Measurements from ENCODE around the gene HORMAD2. TPM values are rescaled to one million over a fixed set of nuclear protein-coding genes. Genes with fewer than 3 reads are reported as not detected.

HORMAD2 gene
- total and polyA plus RNA-seq, 2 donors from 2014 or later: not detected

DNA sequence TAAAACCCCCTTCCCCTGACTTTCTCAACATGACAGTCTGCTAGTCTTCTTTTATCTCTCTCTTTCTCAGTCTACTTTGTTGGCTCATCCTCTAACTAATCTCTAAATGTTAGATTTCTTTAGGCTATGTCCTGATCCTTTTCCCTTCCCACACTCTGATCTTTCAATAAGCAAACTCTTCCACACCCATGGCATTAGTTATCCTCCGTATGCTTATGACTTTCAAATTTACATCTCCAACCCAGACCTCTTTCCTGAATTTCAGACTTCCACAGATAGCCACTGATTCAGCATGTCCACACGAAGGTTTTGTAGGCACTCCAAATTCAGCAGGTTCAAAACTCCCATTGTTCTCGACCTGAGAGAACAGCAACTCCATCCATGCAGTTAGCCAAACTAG, 90.7 kb downstream of the HORMAD2 start:
- Histone ChIP-seq H3K4me3 (ENCODE audit: low read length in 3 of 3) (no peak overlapping the region), H3K4me1 (ENCODE audit: control insufficient read depth in 2 of 3, insufficient read depth in 2 of 3, low read depth in 1 of 3, low read length in 3 of 3) (no peaks in the 10 kb centered on the region), H3K9me3 (ENCODE audit: control insufficient read depth in 2 of 3, insufficient read depth in 1 of 3, low read length in 3 of 3) (no peaks in the 10 kb centered on the region), H3K27me3 (ENCODE audit: control insufficient read depth, insufficient read depth, low read length) (no peaks in the 10 kb centered on the region), H3K27ac (ENCODE audit: low read depth in 2 of 2, low read length in 2 of 2) (no peak overlapping the region), H3K36me3 (ENCODE audit: control insufficient read depth in 2 of 3, insufficient read depth in 3 of 3, low read length in 3 of 3) (no peaks in the 10 kb centered on the region), H3K9ac (ENCODE audit: low read length in 3 of 3) (no peak overlapping the region)
- no peak for FAIRE-seq
- DNase-seq: no peak
- intact Hi-C loops (cut with DNase I): no loop called here
- TF ChIP-seq, protein P1, sequence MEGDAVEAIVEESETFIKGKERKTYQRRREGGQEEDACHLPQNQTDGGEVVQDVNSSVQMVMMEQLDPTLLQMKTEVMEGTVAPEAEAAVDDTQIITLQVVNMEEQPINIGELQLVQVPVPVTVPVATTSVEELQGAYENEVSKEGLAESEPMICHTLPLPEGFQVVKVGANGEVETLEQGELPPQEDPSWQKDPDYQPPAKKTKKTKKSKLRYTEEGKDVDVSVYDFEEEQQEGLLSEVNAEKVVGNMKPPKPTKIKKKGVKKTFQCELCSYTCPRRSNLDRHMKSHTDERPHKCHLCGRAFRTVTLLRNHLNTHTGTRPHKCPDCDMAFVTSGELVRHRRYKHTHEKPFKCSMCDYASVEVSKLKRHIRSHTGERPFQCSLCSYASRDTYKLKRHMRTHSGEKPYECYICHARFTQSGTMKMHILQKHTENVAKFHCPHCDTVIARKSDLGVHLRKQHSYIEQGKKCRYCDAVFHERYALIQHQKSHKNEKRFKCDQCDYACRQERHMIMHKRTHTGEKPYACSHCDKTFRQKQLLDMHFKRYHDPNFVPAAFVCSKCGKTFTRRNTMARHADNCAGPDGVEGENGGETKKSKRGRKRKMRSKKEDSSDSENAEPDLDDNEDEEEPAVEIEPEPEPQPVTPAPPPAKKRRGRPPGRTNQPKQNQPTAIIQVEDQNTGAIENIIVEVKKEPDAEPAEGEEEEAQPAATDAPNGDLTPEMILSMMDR (IDR thresholded peaks at IDR 0.05; ENCODE audit: borderline replicate concordance, extremely low read depth, insufficient read depth): no peak

GRCh38 chr22:30175690-30176288, 95.5 kb downstream of the HORMAD2 start:
- no peaks in the 10 kb centered on the region for H3K27me3 ChIP-seq (ENCODE audit: control insufficient read depth, insufficient read depth, low read length)
- DNase-seq (no peak), FAIRE-seq (no peak)
- intact Hi-C loops (cut with DNase I): no loop called here
- H3K4me3 ChIP-seq (ENCODE audit: low read length in 3 of 3): no peak overlapping the region
- H3K36me3 ChIP-seq (ENCODE audit: control insufficient read depth in 2 of 3, insufficient read depth in 3 of 3, low read length in 3 of 3): no peaks in the 10 kb centered on the region
- TF ChIP-seq, protein P1 (IDR thresholded peaks at IDR 0.05; ENCODE audit: borderline replicate concordance, extremely low read depth, insufficient read depth): no peak
- H3K9ac ChIP-seq (ENCODE audit: low read length in 3 of 3): no peak overlapping the region
- no peak overlapping the region for H3K27ac ChIP-seq (ENCODE audit: low read depth in 2 of 2, low read length in 2 of 2)
- H3K4me1 ChIP-seq (ENCODE audit: control insufficient read depth in 2 of 3, insufficient read depth in 2 of 3, low read depth in 1 of 3, low read length in 3 of 3): no peaks in the 10 kb centered on the region
- H3K9me3 ChIP-seq (ENCODE audit: control insufficient read depth in 2 of 3, insufficient read depth in 1 of 3, low read length in 3 of 3): no peaks in the 10 kb centered on the region

- intact Hi-C loops (cut with DNase I): no loop called here
- H3K9me3 ChIP-seq (ENCODE audit: control insufficient read depth in 2 of 3, insufficient read depth in 1 of 3, low read length in 3 of 3): no peaks in the 10 kb centered on the region
- no peak for FAIRE-seq
- H3K36me3 ChIP-seq (ENCODE audit: control insufficient read depth in 2 of 3, insufficient read depth in 3 of 3, low read length in 3 of 3): no peaks in the 10 kb centered on the region
- TF ChIP-seq, protein P1 (IDR thresholded peaks at IDR 0.05; ENCODE audit: borderline replicate concordance, extremely low read depth, insufficient read depth): no peak
- no peaks in the 10 kb centered on the region for H3K4me1 ChIP-seq (ENCODE audit: control insufficient read depth in 2 of 3, insufficient read depth in 2 of 3, low read depth in 1 of 3, low read length in 3 of 3)
- DNase-seq: no peak
- H3K27me3 ChIP-seq (ENCODE audit: control insufficient read depth, insufficient read depth, low read length): no peaks in the 10 kb centered on the region
- H3K27ac ChIP-seq (ENCODE audit: low read depth in 2 of 2, low read length in 2 of 2): no peak overlapping the region
- H3K4me3 ChIP-seq (ENCODE audit: low read length in 3 of 3): no peak overlapping the region
- no peak overlapping the region for H3K9ac ChIP-seq (ENCODE audit: low read length in 3 of 3)
Measured at GRCh38 chr22:30176431-30176830, 96.2 kb downstream of the HORMAD2 start.
